SU-DHL-6 (cell line): ENCODE results near the gene ELK4.

ENCODE experiments used
- CTCF ChIP-seq: fragments of 200-600 bp; sonication (generic); IDR thresholded peaks from one replicate; pipeline ENCODE4 v1.5.1; 2017; ENCODE audit warnings: antibody characterized with exemption, mild to moderate bottlenecking, low read length, moderate library complexity; ENCODE audit not compliant: insufficient read depth, poor library complexity, severe bottlenecking
- EZH2phosphoT487 ChIP-seq: fragments of 200-600 bp; sonication (generic), shearing (Covaris generic); conservative IDR thresholded peaks from 2 replicates; pipeline ENCODE4 v1.6.1; 2018; ENCODE audit warnings: mild to moderate bottlenecking, antibody characterized with exemption, low read length, moderate library complexity, mixed read lengths

GRCh38 chr1:205668951-205669340 lies 37.1 kb upstream of the ELK4 start:
- TF ChIP-seq CTCF (peak; percentile 11), EZH2phosphoT487 (no peak)
